ENCODE data around the gene ETS2.

The ETS2 gene

DNA sequence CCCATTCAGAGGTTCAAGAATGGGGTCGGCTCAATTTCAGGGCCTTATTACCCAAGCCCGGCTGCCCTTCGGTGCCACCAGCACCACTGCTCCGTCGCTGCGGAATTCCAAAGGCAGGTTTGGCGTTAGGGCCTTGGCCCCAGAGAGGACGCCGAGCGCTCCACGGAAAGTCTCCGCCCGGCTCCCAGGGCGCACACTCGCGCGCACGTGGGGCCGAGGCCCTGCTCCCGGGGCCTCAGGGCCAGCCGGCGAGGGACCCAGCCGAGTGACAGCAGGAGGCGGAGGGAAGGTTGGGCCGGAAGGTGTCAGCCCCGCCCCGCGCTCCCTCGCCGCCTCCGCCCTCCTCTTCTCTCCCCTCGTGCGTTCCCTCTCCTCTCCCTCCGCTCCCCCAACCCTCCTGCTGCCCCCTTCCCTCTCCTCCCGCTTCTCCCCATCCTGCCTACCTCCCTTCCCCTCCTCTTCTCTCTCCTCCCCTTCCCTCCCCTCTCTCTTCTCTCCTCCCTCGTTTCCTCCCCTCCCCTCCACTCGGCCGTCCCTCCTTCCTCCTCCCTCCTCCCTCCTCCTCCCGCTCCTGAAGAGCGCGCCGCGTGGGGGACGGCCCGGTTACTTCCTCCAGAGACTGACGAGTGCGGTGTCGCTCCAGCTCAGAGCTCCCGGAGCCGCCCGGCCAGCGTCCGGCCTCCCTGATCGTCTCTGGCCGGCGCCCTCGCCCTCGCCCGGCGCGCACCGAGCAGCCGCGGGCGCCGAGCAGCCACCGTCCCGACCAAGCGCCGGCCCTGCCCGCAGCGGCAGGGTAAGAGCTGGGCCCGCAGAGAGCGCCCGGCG is at the start of gene ETS2:
TSS of gene ETS2 (plus strand) at position 602 of the 825 bp plus-strand sequence. CDS start 4,106 bp downstream, outside the sequence.
- peak in 50 of 56 donors; percentile 26 to 83 (median 67) for DNase-seq

DNA sequence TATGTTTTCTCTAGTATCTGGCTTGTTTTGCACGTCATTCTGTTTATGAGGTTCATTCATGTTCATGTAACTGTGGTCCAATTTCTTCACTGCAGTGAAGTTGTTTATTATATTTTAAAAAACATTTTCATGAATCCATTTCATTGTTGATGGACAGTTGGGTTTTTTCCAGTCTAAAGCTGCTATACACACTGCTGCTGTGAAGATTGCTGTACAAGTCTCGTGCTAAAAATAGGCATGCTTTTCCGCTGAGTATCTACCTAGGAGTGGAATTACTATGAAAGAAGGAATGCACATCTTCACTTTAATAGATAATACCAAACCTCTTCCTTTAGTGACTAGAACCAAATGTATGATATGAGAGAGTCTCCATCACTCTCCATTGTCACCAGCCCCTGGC is 49.0 kb upstream of the ETS2 start:
- DNase-seq, result no peak

DNA sequence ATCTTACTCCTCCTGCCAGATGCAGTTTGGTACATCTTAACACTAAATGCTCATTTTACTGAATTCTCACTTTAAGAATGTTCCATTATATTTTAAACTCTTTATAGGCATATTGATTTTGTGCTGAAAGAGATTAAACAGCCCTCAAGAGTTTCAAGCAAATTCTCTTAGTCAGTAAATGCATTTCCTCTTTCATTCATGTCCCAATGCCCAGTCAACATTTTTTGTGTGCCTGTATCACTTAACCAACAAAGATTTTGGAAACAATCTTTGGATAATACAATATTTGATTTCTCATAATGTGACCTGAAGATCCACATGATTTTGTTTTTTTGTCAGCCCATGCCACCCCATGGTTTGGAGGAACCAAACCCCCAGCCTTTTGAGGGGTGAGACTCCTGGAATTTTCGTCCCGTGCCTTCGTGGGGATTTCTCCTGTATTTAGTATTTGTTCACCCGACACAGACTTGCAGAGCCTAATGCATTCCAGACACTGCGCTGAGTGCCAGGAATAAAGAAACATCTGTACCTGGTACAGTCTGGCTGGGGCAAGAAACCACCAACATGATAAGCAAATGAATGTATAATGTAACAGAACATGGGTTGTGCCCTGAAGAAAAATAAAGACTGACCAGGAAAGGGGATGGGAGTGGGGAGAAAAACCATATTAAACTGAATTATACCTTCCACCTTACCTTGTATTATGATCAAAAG is 47.1 kb upstream of the ETS2 start:
- DNase-seq, result no peak

- DNase-seq, result no peak
Observed at GRCh38 chr21:38759413-38759812, 46.3 kb upstream of the ETS2 start.

GRCh38 chr21:38760017-38760761 is 45.5 kb upstream of the ETS2 start:
- DNase-seq, result no peak

- DNase-seq, result no peak
Observed at GRCh38 chr21:38760762-38761155, 45.0 kb upstream of the ETS2 start.

GRCh38 chr21:38761531-38761930 is 44.2 kb upstream of the ETS2 start:
- DNase-seq, result no peak

DNA sequence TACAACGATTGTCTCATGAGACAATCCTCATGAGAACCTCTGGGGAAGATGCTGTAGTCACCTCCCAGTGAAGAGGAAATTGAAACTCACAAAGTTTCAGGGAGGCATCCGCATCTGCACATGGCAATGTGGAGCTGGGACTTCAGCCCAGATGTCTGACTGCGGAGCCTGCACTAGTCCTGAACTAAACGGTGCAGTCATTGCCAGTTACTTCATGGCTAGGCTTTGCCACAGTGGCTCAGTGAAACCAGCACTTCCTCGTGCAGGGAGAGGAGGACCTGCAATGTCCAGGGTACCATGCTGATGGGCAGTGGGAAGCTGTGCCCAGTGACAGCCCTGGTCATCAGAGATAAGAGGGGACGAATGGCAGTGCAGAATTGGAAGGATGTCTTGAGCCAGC is 40.7 kb upstream of the ETS2 start:
- no peak for DNase-seq

DNA sequence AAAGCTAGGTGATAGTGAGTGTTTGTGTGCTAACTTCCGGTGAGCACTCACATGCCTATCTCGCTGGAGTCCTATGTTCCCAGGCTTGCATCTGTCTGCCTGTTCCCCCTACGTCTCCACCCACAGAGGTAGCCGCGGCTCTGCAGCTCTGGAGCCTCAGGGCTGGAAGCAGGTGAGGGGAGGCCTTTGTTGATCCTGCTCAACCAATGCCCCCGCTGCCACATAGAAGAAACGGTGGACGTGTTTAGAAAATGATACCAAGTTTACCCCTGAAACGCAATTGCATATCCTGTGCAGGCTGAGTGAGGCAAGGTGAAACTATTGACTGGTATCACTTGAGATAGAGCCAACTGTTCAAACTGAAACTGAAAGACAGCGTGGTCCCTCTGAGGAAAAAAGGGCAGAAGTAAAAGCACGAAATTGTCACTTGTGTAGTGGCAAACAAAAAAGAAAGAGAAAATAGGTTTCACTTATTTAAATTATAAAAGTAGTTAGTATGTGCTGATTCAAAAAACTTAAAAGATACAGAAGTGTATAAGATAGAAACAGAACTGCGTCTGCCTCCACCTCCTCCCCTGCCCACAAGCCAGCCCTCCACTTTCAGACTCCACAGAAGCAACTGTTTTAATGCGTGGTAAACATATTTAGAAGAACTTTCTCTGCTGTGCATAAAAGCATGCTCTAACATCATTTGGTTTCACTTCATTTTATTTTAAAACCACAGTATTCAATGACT is 38.6 kb upstream of the ETS2 start:
- no peak for DNase-seq

- DNase-seq, result no peak
Observed at GRCh38 chr21:38768471-38769063, 37.2 kb upstream of the ETS2 start.

DNA sequence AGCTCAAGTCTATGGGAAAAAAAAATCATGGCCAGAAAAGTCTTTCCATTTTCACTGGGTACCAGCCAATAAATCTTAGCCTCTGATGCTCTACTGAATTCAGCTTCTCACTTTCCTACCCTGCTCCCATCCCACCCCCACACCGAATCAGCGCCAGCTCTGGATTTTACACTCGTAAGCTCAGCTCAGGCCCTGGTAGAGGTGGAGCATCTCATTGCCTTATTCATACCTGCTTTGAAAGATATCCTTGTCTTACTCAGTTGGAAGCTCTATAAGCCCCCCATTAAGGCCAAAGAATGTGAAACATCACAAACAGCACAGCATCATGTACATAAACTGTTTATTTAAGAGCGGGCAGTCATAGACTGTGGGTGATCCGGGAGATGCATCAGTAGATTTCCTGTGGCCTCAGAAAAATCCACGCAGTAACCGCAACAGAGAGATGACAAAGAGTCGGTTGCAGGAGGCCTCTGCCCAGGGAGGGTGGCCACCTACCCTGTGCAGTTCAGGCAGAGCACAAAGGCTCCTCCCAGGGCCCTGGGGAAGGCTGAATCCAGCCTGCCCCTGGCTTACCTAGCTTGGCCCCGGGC is 36.4 kb upstream of the ETS2 start:
- DNase-seq, result peak in 3 of 56 donors; percentile 9 to 28 (median 16)

- no peak for DNase-seq
Observed at GRCh38 chr21:38770660-38771059, 35.1 kb upstream of the ETS2 start.

- no peak for DNase-seq
Observed at GRCh38 chr21:38771536-38771935, 34.2 kb upstream of the ETS2 start.

DNA sequence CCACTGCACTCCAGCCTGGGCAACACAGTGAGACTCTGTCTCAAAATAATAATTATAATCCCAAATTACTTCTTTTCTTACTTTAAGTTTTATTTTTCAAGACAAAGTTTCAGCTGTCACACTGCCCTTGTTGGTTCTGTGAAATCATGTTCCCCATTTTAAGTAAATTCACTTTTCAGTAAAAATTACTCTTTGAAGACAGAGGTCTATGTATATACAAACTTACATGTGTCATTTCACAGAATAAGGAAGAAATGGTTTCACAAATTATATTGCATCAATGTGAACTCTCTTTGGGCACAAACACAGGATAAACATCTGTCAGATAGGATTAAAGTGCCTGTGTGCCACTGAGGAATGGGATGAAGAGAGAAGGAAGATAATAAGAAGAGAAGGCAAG is 33.1 kb upstream of the ETS2 start:
- DNase-seq, result no peak

DNA sequence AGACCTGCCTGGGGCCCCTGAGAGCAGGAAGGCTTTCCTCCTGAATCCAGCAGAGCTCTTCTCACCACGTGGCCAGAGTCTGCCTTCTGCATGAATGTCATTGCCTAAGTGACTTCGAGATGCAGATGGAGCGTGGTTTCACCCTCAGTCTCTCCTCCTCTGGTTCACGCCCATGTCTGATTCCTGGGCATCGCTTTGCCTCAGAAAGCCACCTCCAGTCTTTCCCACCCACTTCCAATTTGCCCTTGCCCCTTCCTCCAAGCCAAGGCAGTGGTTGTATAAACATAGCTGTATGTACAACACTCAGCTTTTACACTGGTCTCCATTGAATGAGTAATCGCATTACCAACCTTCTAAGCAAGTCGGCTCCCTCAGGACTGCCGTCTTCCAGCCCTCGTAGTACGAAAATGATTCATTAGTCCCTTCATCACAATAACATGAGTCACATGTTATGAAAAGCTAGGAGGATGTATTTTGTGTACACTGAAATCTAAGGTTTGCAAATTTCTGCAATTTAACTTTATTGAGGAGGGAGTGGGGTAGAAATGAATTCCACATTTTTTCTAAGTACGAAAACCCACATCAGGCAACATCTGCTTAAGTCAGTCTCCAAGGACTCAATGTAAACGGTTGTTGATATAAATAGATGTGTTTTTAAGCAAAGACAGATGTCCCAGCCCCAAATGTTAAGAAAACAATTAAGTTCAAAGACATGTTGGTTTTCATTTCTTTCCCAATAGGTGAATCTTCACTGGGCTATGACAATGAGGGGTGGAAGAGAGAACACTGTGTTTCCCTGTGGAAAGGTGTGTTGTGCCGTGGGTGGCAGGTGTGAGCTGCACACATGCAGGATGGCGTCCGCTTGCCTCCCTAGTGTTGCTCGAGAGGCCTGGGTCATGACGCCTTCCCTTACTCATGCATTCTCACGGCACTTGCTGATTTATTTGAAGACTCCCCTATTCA is 32.3 kb upstream of the ETS2 start:
- no peak for DNase-seq

- DNase-seq, result no peak
Observed at GRCh38 chr21:38774152-38774551, 31.6 kb upstream of the ETS2 start.

GRCh38 chr21:38774586-38775285 is 31.0 kb upstream of the ETS2 start:
- no peak for DNase-seq

GRCh38 chr21:38775733-38776132 is 30.0 kb upstream of the ETS2 start:
- no peak for DNase-seq

- no peak for DNase-seq
Observed at GRCh38 chr21:38777015-38777414, 28.7 kb upstream of the ETS2 start.
